DND-41 (cell line): ENCODE results near the gene OTOF.

Experiments
- ATAC-seq: fragments of 200-7000 bp; cut with Tn5 transposase; 3 replicates; pipeline ENCODE4 v1.9.1; 2021; ENCODE audit warnings: low read depth; ENCODE audit not compliant: insufficient read depth
- DNase-seq: peaks from one replicate; pipeline ENCODE4 v3.0.0-alpha.2; 2020
- H2AFZ ChIP-seq: 2 replicates; pipeline ENCODE4 v1.6.0; 2012; ENCODE audit warnings: low read depth, low read length
- H3K27ac ChIP-seq: 2 replicates; pipeline ENCODE4 v1.5.1; 2012; ENCODE audit warnings: low read length, inconsistent platforms
- H3K27me3 ChIP-seq: fragments of 200-600 bp; sonication (generic); 2 replicates; pipeline ENCODE4 v1.6.0; 2012; ENCODE audit warnings: low read length, mild to moderate bottlenecking, inconsistent platforms; ENCODE audit not compliant: insufficient read depth, poor library complexity
- H3K36me3 ChIP-seq: 2 replicates; pipeline ENCODE4 v1.5.1; 2012; ENCODE audit warnings: low read length, inconsistent platforms; ENCODE audit not compliant: insufficient read depth
- H3K4me1 ChIP-seq: 2 replicates; pipeline ENCODE4 v1.5.1; 2012; ENCODE audit warnings: mild to moderate bottlenecking, low read length; ENCODE audit not compliant: insufficient read depth
- H3K4me2 ChIP-seq: 2 replicates; pipeline ENCODE4 v1.6.0; 2012; ENCODE audit warnings: mild to moderate bottlenecking, moderate library complexity, low read length, inconsistent platforms; ENCODE audit not compliant: insufficient read depth
- H3K4me3 ChIP-seq, 2 experiments: fragments of 200-600 bp in 1 of 2; shearing (Covaris generic) in 1 of 2; 2 replicates each; pipeline ENCODE4 v1.5.1; 2012 to 2016; ENCODE audit warnings: inconsistent platforms in 2 of 2, low read length in 2 of 2, mild to moderate bottlenecking in 2 of 2, low read depth in 1 of 2, moderate library complexity in 1 of 2
- H3K79me2 ChIP-seq: 2 replicates; pipeline ENCODE4 v1.6.0; 2012; ENCODE audit warnings: low read length, inconsistent platforms; ENCODE audit not compliant: insufficient read depth
- H3K9ac ChIP-seq: 2 replicates; pipeline ENCODE4 v1.6.0; 2012; ENCODE audit warnings: low read depth, mild to moderate bottlenecking, inconsistent platforms, low read length, moderate library complexity
- H3K9me3 ChIP-seq: 2 replicates; pipeline ENCODE4 v1.5.1; 2012; ENCODE audit warnings: low read length, moderate library complexity, mild to moderate bottlenecking, inconsistent platforms; ENCODE audit not compliant: insufficient read depth, severe bottlenecking
- H4K20me1 ChIP-seq: 2 replicates; pipeline ENCODE4 v1.6.0; 2012; ENCODE audit warnings: low read length; ENCODE audit not compliant: insufficient read depth
- CTCF ChIP-seq: IDR thresholded peaks from 2 replicates; pipeline ENCODE4 v1.5.1; 2012; ENCODE audit warnings: borderline replicate concordance, low read length, moderate library complexity, mild to moderate bottlenecking; ENCODE audit not compliant: poor library complexity, severe bottlenecking; ENCODE audit errors: extremely low read depth
- EZH2 ChIP-seq: IDR thresholded peaks from 3 replicates; pipeline ENCODE4 v1.6.1; 2012; ENCODE audit warnings: borderline replicate concordance, low read depth, mild to moderate bottlenecking, moderate library complexity, low read length, inconsistent platforms; ENCODE audit not compliant: severe bottlenecking

Gene OTOF

DNA sequence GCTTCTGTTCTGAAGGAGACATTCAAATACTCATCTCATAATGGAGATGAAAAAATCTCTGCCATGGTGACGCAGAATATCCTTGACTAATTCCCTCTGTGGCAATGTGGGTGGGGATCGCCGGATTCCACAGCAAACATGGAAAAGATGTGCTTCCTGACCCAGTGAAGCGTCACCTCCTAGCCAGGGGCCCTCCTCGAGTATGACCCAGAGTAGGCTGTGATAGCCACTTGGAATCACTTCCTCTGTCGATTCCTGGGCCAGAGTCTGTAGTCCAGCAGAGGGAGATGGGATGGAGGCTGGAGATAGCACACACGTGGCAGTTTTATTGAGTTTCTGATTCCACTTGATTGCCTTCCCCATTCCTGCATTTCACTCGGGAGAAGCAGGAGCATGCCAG is 39.4 kb downstream of the OTOF start:
- ATAC-seq, result no peak
- Histone ChIP-seq H3K9ac (no peak overlapping the region), H3K9me3 (no peaks in the 10 kb centered on the region), H4K20me1 (no peaks in the 10 kb centered on the region), H3K79me2 (no peaks in the 10 kb centered on the region), H3K4me2 (no peak overlapping the region), H3K4me1 (no peaks in the 10 kb centered on the region), H3K4me3 (no peak overlapping the region), H2AFZ (no peak overlapping the region), H3K27ac (no peak overlapping the region), H3K27me3 (peaks cover 10% of the 10 kb centered on the region), H3K36me3 (no peaks in the 10 kb centered on the region)
- DNase-seq, result no peak
- TF ChIP-seq CTCF (no peak), EZH2 (no peak)

DNA sequence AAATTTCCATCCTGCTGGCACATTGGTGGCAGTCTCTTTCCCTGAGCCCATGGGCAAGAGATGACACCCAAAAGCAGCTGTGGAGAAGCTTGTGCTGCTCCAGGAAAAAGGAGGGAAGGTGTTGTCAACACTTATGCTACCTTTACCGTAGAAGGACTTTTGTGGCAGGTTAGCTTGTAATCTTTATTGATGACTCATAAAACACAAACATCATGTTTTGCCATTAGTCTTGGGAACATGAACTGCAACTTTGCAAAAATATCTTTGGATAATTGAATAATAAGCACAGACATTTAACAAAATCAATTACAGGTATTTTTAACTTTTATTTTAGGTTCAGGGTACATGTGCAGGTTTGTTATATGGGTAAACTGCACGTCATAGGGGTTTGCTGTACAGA is 42.8 kb downstream of the OTOF start:
- Histone ChIP-seq H3K36me3 (no peaks in the 10 kb centered on the region), H3K27me3 (peaks cover 12% of the 10 kb centered on the region), H3K9ac (no peak overlapping the region), H3K27ac (no peak overlapping the region), H3K4me1 (no peaks in the 10 kb centered on the region), H3K4me3 (no peak overlapping the region), H2AFZ (no peak overlapping the region), H3K79me2 (no peaks in the 10 kb centered on the region), H3K4me2 (no peak overlapping the region), H4K20me1 (no peaks in the 10 kb centered on the region), H3K9me3 (no peaks in the 10 kb centered on the region)
- TF ChIP-seq CTCF (no peak), EZH2 (no peak)
- DNase-seq (no peak), ATAC-seq (no peak)

DNA sequence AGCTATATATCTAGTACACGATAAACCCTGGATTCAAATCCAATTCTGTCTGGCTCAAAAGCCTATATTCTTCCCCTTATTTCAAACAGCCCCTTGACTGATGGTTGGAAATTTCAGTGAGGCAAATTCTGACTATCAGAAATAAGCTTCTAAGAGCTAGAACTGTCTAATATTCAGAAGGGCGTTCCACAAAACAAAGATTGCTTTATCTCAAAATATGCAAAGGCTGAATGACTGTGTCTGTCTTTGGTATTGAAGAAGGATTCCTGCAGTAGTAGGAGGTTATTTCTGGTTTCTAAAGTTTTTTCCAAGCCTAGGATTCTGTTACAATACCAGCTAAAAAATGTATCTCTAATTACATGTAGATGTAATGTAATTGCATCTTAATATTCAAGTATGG is 45.1 kb downstream of the OTOF start:
- H2AFZ ChIP-seq, result no peak overlapping the region
- ATAC-seq (no peak), DNase-seq (no peak)
- H3K4me2 ChIP-seq, result no peak overlapping the region
- H3K27me3 ChIP-seq, result peaks cover 8% of the 10 kb centered on the region
- no peaks in the 10 kb centered on the region for H4K20me1 ChIP-seq
- TF ChIP-seq CTCF (no peak), EZH2 (no peak)
- no peak overlapping the region for H3K4me3 ChIP-seq
- H3K36me3 ChIP-seq, result no peaks in the 10 kb centered on the region
- H3K9me3 ChIP-seq, result no peaks in the 10 kb centered on the region
- no peak overlapping the region for H3K9ac ChIP-seq
- no peaks in the 10 kb centered on the region for H3K79me2 ChIP-seq
- H3K4me1 ChIP-seq, result no peaks in the 10 kb centered on the region
- no peak overlapping the region for H3K27ac ChIP-seq

DNA sequence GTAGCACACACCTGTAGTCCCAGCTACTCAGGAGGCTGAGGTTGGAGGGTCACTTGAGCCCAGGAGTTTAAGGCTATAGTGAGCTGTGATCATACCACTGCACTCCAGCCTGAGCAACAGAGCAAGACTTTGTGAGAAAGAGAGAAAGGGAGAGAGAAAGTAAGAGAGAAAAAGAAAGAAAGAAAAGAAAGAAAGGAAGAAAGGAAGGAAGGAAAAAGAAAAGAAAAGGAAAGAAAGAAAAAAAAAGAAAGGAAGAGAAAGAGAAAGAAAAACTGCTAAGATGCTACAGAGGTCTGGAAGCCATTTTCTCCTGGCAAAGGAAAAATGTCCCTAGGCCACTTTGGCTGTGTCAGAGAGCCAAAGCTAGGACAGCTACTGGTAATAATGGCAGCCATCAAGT is 45.6 kb downstream of the OTOF start:
- peaks cover 8% of the 10 kb centered on the region for H3K27me3 ChIP-seq
- no peak overlapping the region for H3K4me3 ChIP-seq
- H3K4me1 ChIP-seq, result no peaks in the 10 kb centered on the region
- no peak overlapping the region for H3K27ac ChIP-seq
- no peaks in the 10 kb centered on the region for H3K79me2 ChIP-seq
- no peak overlapping the region for H3K9ac ChIP-seq
- TF ChIP-seq EZH2 (no peak), CTCF (no peak)
- H3K4me2 ChIP-seq, result no peak overlapping the region
- DNase-seq, result no peak
- H3K36me3 ChIP-seq, result no peaks in the 10 kb centered on the region
- H2AFZ ChIP-seq, result no peak overlapping the region
- H4K20me1 ChIP-seq, result no peaks in the 10 kb centered on the region
- no peak for ATAC-seq
- no peaks in the 10 kb centered on the region for H3K9me3 ChIP-seq
